Kidney (tissue), 14 donors: Measurements from ENCODE around the gene NFATC2. TPM values are rescaled to one million over a fixed set of nuclear protein-coding genes. Genes with fewer than 3 reads are reported as not detected.

Source experiments
- DNase-seq, 5 donors: peaks; one replicate each; pipeline ENCODE4 v3.0.0-alpha.2; 2013 to 2020
- FAIRE-seq: peaks from 2 replicates; lab custom pipeline; 2012; peaks lifted over from hg19 to GRCh38; lab: Jason Lieb, UNC
- H3K27ac ChIP-seq, 2 donors: one replicate each; pipeline ENCODE4 v1.7.0; 2013; ENCODE audit warnings: low read depth in 2 of 2, low read length in 2 of 2, inconsistent platforms in 1 of 2
- H3K27me3 ChIP-seq: one replicate; pipeline ENCODE4 v1.7.1; 2013; ENCODE audit warnings: low read length, inconsistent platforms; ENCODE audit not compliant: control insufficient read depth, insufficient read depth
- H3K36me3 ChIP-seq, 3 donors: one replicate each; pipeline versions ENCODE4 v1.7.0 to v1.7.1; 2013; ENCODE audit warnings: low read length in 3 of 3, control low read depth in 1 of 3, inconsistent platforms in 1 of 3; ENCODE audit not compliant: insufficient read depth in 3 of 3, control insufficient read depth in 2 of 3
- H3K4me1 ChIP-seq, 3 donors: one replicate each; pipeline versions ENCODE4 v1.7.0 to v1.7.1; 2013; ENCODE audit warnings: low read length in 3 of 3, inconsistent platforms in 1 of 3, low read depth in 1 of 3; ENCODE audit not compliant: control insufficient read depth in 2 of 3, insufficient read depth in 2 of 3
- H3K4me3 ChIP-seq, 3 donors: one replicate each; pipeline versions ENCODE4 v1.7.0 to v1.8.1; 2013; ENCODE audit warnings: low read length in 3 of 3, control low read depth in 1 of 3, inconsistent platforms in 1 of 3
- H3K9ac ChIP-seq, 3 donors: one replicate each; pipeline versions ENCODE4 v1.7.0 to v1.7.1; 2013; ENCODE audit warnings: low read length in 3 of 3, control low read depth in 1 of 3, inconsistent platforms in 1 of 3
- H3K9me3 ChIP-seq, 3 donors: one replicate each; pipeline versions ENCODE4 v1.7.0 to v1.7.1; 2013; ENCODE audit warnings: low read length in 3 of 3, control low read depth in 1 of 3, inconsistent platforms in 1 of 3; ENCODE audit not compliant: control insufficient read depth in 2 of 3, insufficient read depth in 1 of 3
- CTCF ChIP-seq: IDR thresholded peaks from 3 replicates; pipeline ENCODE4 v1.5.1; 2012; ENCODE audit warnings: mild to moderate bottlenecking, moderate library complexity, borderline replicate concordance; ENCODE audit not compliant: insufficient read depth; ENCODE audit errors: extremely low read depth
- intact Hi-C: fragments of 100-400 bp; cut with DNase I; formaldehyde crosslinking; loops from one replicate; pipeline ENCODE4 v1.11.1; 2022
- polyA plus RNA-seq: library from polyadenylated mRNA; stranded (reverse); fragments of 350-450 nt; fragmentation: Illumina TruSeq; extraction: RNeasy Lipid Tissue Mini Kit (QIAGEN cat#74804); gene quantifications from one replicate; pipeline ENCODE4 v1.2.3, GENCODE V29; 2014; ENCODE audit warnings: low read depth, low replicate concordance; ENCODE audit not compliant: insufficient read depth
- total RNA-seq: library from RNA; stranded (reverse); fragmentation: NEBNext Ultra II Directional; extraction: Animal tissue kit (Norgen Biotek cat#: 25700); gene quantifications from one replicate; pipeline ENCODE4 v1.2.1, GENCODE V29; 2021
- donor health status: control.
- donor health status: control.
- donor health status: control.
- donor health status: control.
- donor health status: control.
- donor health status: DM: yes; HTN: yes; CAD: no.
- donor health status: Normal renal cell carcinoma (clear cell type).

NFATC2 gene
- total and polyA plus RNA-seq, 2 donors from 2014 or later: 0.73 to 10.5 TPM

- FAIRE-seq: no peak
- Histone ChIP-seq H3K4me3 (peak overlapping the region; percentile 42 to 56 (median 53)), H3K36me3 (no peaks in the 10 kb centered on the region), H3K4me1 (peaks cover 4 to 15% (median 6%) of the 10 kb centered on the region in 3 donors), H3K9ac (peak overlapping the region; percentile 27 to 31 (median 31)), H3K27ac (peak overlapping the region; percentile 80 to 88), H3K27me3 (peaks cover 7% of the 10 kb centered on the region), H3K9me3 (no peaks in the 10 kb centered on the region)
- no peak for TF ChIP-seq CTCF
- DNase-seq: peak; percentile 85 to 98 (median 90)
- intact Hi-C loops: no loop called here
These were observed 20.0 kb upstream of the NFATC2 start for GRCh38 chr20:51562332-51563173.

- peaks cover 7% of the 10 kb centered on the region for H3K27me3 ChIP-seq
- peak overlapping the region; percentile 80 to 88 for H3K27ac ChIP-seq
- no peak for TF ChIP-seq CTCF
- intact Hi-C loops: no loop called here
- peaks cover 4 to 15% (median 6%) of the 10 kb centered on the region in 3 donors for H3K4me1 ChIP-seq
- H3K4me3 ChIP-seq: peak overlapping the region; percentile 42 to 52 (median 50)
- no peak for DNase-seq
- no peak for FAIRE-seq
- no peaks in the 10 kb centered on the region for H3K9me3 ChIP-seq
- H3K9ac ChIP-seq: peak overlapping the region in 2 of 3 donors; percentile 27 to 41
- no peaks in the 10 kb centered on the region for H3K36me3 ChIP-seq
These were observed 19.5 kb upstream of the NFATC2 start for GRCh38 chr20:51562027-51562331.

- intact Hi-C loops: no loop called here
- peaks cover 4 to 15% (median 6%) of the 10 kb centered on the region in 3 donors for H3K4me1 ChIP-seq
- H3K27ac ChIP-seq: no peak overlapping the region
- no peak for FAIRE-seq
- no peaks in the 10 kb centered on the region for H3K36me3 ChIP-seq
- no peak for TF ChIP-seq CTCF
- peak in 1 of 5 donors; percentile 39 for DNase-seq
- peaks cover 7% of the 10 kb centered on the region for H3K27me3 ChIP-seq
- peak overlapping the region in 2 of 3 donors; percentile 28 to 42 for H3K4me3 ChIP-seq
- peak overlapping the region in 1 of 3 donors; percentile 32 for H3K9ac ChIP-seq
- no peaks in the 10 kb centered on the region for H3K9me3 ChIP-seq
These were observed 18.2 kb upstream of the NFATC2 start for GRCh38 chr20:51560550-51561307.
